ENCODE results near the gene SLC36A3.

DNA sequence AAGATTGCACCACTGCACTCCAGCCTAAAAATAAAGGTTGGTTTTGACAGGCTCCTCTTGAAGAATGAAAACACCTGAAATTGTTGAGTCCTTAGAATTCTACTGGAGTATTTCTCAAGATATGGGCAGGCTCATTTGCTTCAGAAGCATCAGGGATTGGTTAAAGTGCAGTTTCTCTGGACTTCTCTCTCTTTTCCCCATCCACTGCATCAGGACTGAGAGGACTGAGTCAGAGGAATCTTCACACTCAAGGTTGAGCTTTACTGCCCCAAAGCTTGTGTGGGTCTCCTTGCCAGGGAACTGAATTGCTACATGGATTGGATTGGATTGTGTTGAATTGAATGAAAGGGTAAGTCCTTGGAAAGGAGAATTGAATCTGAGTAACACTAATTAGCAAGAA is 72.2 kb downstream of the SLC36A3 start:
- TF ChIP-seq, protein P1, sequence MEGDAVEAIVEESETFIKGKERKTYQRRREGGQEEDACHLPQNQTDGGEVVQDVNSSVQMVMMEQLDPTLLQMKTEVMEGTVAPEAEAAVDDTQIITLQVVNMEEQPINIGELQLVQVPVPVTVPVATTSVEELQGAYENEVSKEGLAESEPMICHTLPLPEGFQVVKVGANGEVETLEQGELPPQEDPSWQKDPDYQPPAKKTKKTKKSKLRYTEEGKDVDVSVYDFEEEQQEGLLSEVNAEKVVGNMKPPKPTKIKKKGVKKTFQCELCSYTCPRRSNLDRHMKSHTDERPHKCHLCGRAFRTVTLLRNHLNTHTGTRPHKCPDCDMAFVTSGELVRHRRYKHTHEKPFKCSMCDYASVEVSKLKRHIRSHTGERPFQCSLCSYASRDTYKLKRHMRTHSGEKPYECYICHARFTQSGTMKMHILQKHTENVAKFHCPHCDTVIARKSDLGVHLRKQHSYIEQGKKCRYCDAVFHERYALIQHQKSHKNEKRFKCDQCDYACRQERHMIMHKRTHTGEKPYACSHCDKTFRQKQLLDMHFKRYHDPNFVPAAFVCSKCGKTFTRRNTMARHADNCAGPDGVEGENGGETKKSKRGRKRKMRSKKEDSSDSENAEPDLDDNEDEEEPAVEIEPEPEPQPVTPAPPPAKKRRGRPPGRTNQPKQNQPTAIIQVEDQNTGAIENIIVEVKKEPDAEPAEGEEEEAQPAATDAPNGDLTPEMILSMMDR (IDR thresholded peaks at IDR 0.05) = no peak
- no peak for TF ChIP-seq POLR2AphosphoS5 (IDR thresholded peaks at IDR 0.05)
- TF ChIP-seq POLR2A (IDR thresholded peaks at IDR 0.05) = no peak
